Stimulated activated CD8-positive, alpha-beta memory T cell treated with anti-CD3 and anti-CD28 coated beads, Interleukin-15, amount 100 ng/mL, for 1 hour (primary cell): ENCODE results near the gene LARP4B.
"Not testable (repeated sequence)": the region's sequence is repeated elsewhere in the genome, so short reads cannot be mapped to it uniquely, and the experiment has no call there.

ENCODE experiments used
- DNase-seq: peaks from one replicate; pipeline ENCODE4 v3.0.0-alpha.2; 2020; ENCODE audit warnings: low read depth

The LARP4B gene

DNA sequence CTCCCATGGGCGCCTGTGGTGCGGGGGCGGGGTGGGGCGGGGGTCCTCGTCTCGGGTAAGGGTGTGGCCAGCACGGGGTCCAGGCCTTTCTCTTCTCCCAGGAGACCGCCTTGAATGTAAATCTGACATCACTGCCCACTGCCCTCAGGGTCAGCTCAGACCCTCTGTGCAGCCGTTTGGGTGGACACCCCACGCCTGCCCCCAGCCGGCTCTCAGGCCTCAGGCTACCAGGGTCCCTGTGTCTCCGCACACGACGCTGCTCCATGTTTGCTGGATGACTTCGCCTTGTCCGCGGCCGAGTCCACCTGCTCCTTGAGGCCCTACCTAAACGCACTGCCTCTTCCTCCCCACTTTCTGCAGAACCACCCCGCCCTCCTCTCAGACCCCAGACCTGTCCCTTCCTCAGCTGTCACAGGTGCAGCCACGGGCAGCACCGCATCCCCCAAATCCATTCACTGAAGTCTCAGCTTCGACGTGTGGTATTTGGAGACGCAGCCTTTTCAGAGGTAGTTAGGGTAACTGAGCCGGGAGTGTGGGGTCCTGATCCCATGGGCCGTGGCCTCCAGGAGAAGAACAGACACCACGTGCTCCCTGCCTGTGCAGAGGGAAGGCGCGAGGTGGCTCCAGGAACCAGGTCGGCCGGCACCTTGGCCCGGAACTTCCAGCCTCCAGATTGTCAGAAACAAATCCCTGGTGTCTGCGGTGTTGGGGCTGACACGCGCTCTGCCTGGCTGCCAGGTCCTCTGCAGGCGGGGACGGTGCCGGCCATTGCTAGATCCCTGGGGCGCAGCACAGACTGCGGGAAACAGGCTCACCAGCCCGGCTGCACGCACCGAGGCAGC, 144.7 kb downstream of the LARP4B start:
- DNase-seq = no peak

DNA sequence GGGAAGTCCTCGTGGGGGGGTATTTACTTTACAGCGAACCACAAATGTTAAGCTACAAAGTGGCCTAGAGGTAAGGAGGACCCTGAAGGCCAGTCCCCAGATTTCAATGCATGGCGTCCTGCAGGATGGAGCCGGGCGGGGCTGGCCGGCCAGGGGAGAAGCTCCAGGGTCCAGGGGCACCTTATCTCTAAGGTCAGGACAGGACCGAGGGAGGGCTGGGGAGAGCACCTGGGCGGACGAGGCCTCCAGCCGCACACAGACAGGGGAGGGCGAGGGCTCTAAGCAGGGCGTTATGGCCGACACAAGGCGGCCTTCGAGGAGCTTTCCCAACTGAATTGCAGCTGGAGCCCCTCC, 145.7 kb downstream of the LARP4B start:
- DNase-seq = no peak

DNA sequence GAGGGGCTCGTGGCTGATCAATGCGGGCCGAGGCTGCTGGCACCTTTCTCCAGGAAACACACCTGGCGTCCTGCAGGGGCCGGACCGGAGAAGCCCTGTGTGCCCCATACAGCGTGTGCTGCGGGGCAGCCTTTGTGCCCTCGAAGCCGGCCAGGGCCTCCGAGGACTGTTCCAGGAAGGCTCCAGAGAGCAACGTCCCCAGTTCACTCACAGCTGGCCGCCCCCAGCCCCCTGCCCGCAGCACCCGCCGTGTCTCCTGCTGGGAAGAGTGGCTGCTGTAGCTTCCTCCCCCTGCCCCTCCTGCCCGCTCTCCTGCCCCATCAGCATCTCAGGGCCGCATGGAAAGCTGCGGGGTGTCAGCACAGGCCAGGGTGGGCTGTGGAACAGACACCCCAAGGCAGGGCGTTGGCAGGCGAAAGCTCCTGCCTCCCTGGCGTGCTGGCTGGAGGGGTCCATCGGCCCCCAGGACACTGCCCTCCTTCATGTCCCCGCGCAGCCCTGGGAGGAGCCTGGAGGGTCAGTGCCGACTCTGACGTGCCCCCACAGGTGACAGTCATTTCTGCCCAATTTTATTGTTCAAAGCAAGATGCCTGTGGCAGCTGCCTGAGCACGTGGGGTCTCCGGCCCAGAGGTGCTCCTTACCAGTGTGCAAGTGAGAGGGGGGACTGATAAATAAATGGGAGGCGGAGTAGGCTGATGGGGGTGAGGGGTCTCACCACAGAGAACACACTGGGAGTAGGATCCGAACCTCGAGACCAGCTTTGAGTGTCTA, 146.2 kb downstream of the LARP4B start:
- DNase-seq = no peak

DNA sequence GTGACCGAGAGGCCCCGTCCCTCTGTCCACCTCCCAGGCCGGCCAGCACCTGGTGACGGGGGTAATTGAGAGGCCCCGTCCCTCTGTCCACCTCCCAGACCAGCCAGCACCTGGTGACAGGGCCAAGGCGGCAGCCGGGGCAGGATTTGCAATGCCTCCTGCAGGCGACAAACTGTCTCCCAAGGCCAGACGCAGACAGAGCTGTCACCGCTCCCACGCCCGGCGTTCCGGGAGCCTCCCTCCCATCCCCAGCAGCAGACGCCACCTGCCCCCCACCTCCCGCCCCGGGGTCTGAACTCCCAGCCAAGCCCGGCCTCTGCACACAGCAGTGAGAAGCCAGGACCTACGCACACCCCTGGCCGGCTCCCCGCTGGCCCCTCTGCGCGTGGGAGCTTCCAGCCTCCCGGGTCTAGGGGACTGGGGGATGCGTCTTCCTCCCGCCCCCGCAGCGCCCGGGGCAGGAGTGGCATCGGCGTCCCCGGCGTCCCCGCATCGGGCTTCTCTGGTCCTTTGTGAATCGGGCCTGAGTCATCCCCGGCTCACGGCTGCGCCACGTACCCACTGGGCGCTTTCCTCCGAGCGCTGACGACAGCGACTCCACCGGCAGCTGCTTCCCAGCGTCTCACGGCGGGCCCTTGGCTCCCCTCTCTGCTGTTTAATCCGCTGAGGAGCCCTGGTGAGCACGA, 147.0 kb downstream of the LARP4B start:
- no peak for DNase-seq

DNA sequence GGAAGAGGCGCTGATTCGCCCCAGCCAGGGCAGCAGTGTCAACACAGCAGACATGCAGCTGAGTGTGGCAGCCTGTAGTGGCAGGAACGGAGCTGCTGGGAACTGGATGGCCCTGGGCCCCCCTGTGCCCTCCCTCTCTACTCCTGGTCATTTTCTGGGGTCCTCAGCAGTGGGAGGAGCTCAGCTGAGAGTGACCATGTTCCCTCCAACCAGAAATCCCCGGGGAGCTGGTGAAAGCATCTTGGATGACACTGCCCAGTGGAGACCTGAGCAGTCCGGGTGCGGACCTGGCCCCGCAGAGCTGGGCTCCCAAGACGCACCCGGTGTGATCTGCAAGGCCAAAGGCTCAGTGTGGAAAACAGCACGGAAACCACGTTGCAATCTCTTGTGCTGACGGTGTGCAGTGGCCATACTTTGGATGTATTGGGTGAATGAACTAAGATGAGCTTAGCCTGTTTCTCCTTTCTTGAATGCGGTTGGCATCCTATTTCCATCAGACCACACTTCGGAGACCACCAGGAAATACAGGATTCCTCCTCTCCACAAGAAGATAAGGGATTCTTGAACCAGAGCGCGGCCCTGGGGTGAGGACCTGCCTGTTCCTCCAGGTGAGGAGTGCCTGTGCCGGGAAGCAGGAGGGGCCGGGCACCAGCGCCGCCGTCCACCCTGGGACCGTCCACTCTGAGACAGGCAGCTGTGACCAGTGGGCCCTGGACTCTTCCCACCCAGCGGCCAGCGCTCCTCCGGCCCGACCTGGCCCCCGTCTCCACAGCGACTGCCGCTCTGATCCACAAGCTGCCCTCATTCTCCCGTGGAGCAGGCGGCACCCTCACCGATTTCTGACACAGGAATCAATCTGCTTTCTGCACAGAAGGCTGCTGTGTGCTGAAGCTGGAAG, 148.5 kb downstream of the LARP4B start:
- no peak for DNase-seq

DNA sequence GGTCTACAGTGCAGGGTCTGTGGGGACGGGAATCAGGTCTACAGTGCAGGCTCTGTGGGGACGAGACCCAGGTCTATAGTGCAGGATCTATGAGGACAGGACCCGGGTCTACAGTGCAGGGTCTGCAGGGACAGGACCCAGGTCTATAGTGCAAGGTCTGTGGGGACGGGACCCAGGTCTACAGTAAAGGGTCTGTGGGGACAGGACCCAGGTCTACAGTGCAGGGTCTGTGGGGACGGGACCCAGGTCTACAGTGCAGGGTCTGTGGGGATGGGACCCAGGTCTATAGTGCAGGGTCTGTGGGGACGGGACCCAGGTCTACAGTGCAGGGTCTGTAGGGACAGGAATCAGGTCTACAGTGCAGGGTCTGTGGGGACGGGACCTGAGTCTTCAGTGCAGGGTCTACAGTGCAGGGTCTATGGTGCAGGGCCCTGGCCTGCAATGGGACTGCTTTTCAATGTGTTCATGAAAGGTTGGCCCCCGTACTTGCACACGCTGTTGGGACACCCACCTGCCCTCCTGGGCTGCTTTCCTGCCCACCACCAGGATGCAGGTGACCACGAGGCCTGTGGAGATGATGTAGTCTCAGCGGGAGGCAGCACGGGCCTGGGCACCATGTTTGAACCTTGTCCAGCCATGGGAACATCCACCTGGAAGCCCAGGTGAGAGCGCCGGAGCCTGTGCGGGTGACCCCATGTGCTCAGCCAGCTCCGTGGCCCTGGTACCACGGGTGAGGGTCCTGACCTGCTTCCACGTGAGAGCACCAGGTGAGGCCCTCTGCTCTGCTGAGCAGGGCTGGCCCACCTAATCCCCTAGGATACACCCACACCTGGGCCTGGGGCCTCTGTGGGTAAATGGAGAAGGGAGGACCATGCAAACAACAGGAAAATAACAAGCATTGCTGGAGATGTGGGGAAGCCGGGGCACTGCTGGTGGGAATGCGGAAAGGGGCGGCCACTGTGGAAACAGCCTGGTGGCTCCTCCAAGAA, 150.7 kb downstream of the LARP4B start:
- no peak for DNase-seq

DNA sequence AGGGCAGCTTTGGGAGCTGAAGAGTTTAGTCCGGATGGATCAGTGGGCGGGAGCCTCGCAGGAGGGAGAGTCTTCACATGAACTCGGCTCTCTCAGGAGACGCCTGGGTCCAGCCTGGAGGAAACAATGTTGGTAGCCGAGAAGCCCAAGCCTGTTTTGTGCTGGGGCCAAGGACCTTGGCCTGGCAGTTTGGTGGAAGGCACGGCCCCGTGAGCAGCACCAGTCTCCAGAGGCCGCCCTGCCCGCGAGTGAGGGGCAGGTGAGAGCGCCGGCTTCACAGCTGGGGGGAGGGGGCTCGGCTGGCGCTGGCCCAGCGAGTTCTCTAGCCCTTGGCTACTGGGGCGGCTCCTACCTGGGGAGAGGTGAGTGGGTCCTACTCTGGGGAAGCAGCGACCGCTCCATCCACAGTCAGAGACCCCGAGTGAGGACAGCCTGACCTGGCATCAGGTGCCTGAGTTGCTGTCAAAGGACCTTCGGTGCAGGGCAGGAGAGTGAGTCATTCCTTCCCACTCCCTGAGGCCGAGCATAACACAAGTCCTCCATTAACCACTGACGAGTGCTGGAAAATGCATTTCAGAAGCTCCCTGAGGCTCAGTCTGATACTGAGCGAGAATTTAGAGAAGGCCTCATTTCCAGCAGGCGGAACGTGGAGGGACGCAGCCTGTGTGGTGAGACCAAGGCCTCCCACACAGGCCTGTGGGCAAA, 152.7 kb downstream of the LARP4B start:
- DNase-seq = no peak

DNA sequence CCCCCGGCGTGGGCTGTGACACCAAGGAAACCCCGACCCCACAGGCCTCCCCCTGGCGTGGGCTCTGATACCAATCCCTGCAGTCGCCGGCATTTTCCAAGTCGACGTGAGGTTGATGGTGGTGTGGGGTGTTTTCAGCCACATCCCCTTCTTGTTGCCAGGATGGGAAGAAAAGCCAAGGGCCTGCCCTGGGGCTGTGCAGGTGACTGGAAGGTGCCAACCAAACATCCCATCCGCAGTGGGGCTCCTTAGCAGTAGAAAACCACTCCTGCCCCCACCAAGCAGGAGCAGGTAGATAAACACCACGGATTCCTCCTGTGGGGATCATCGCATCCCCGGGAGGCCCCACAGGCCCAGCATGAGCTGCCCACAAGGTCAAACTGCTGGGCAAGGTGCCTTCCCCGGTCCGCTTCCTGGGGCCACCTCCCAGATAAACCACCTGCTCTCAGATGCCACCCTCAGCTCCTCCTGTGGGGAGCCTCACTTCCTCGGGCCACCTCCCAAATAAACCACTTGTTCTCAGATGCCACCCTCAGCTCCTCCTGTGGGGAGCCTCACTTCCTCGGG, 153.5 kb downstream of the LARP4B start:
- no peak for DNase-seq

DNA sequence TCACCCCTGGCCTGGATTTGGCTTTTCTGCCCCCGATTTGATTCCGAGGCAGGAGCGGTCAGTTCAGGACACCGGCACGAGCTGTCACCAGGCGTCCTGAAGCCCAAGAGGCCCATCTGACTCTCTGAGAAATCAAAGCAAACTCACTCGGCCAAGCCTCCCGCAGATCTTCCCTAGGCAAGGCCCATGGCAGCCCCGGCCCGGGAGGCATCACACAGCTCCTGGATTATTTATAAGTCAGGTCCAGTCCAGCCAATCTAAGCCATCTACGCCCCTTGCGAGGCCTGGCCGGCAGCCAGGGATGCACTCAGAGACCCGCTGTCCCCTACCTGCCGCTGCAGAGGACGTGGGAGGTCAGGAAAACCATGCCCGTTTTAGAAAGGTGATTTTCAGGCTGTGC, 154.7 kb downstream of the LARP4B start:
- DNase-seq = no peak

DNA sequence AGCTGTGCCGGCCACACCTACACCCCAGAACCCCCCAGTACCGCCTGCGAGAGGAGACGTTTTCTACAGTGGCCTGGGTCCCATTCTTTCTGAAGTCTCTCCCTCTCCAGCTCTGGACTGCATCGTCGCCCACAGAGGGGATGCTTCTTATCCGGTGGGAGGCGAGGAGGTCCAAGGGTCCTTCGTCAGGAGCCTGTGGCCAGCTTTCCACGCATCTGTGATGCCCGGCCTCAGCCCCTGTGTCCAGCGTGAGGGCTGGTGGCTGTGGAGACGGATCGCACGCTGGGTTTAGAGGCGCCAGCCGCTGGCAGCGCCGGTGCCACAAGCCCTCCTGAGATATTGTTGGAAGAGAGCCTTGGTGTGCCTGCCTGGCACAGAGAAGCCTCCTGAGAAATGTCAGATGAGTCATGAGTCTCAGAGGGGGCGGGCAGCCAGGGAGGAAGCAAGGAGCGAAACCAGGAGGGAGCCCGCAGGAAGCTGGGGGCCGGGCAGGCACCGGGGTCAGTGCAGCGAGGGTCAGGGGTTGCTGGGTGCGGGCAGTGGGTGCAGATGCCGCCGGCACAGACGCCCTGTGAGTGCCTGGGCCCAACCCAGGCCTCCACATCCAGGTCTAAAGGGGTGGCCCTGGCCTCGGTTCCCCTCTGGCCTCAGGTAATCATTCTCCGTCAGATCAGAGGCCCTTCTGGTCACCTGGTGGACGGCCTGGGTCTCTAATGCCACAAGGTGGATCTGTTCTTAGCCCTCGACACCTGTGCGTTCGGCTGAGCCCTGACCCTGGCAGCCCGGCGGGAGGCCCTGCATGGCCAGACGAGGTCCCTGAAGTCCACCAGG, 156.0 kb downstream of the LARP4B start:
- DNase-seq = no peak

DNA sequence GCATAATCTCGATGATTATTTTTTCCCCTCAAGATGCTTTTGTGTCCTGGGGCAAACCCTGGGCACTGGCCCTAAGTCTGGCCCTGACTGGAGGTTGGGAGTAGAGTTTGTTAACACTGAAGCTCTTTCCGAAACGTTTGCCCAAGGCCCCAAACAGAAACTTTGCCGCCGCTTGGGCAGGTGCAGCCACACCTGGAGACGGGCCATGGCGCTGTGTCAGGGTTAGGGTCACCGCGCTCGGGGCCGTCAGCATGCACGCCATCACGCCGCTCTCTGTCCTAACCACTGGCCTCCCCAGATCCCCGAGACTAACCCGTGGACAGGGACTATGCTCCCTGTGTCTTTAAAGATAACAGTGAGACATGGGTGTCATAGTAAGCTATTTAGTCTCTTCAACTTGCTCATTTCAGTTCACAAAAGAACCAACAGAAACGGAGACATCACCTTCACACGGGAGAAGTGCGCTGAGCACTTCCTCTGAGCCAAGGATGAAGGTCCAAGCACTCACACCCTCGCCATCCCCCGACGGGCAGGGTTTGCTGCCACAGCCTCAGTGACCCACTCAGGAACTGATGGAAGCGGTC, 156.8 kb downstream of the LARP4B start:
- no peak for DNase-seq

DNA sequence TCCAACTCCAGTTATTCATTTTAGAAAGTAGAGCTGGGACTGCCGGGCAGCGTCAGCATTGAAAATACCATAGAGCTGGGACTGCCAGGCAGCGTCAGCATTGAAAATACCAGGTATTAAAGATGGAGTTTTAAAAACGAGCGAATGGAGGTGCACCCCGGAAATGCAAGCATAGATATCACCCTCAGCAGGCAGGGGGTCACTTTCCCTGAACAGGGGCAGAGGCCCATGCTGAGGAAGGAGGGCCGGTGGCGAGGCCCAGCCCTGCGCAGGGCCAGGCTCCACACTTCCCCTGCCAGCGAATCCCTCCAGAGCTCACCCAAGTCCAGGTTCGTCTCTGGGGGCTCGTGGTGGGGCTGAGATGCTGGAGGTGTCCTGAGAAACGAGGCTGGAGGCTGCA, 157.3 kb downstream of the LARP4B start:
- DNase-seq = no peak

DNA sequence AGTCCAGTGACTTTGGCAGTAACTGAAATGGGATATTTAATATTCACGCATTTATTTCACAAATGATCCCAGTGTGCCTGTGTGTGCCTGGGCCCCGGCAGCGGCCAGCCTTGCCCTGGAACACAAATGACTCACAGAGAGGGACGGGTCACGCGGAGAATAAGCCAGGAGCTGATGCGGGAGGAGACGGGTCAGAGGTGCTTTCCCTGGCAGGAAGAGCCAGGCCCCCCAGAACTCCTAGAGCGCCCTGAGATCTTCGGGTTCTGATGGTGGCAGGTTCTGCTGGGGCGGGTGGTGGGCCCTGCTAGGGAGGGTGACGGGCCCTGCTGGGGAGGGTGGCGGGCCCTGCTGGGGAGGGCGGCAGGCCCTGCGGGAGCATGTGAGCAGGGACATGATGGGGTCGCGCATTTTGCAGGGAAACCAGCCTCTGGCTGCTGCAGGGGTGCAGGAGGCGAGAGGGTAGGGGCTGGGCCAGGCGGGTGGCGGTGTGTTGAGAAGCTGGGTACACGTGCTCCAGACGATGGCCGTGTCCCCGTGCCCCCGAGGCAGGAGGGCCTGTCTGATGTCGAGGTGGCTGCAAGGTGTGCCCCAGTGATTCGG, 157.8 kb downstream of the LARP4B start:
- DNase-seq = no peak

DNA sequence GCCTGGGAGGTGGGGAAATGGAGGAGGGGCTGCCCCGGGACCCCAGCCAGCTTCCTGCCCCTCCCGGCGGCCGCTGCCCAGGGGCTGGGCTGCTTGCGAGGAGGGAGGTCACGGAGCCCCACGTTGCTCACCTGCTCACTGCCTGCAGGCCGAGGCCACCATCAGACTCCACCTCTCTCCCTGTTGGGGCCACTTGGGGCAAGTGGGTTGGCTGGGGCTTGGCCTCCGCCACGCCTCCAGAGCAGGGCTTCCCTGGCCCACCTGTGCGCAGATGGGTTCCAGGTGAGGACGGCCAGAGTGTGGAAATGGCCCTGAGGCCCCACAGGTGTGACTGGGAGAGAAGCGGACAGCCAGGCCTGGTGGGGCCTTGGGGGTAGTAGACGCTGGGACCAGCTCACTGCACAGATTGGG, 159.3 kb downstream of the LARP4B start:
- DNase-seq = no peak

DNA sequence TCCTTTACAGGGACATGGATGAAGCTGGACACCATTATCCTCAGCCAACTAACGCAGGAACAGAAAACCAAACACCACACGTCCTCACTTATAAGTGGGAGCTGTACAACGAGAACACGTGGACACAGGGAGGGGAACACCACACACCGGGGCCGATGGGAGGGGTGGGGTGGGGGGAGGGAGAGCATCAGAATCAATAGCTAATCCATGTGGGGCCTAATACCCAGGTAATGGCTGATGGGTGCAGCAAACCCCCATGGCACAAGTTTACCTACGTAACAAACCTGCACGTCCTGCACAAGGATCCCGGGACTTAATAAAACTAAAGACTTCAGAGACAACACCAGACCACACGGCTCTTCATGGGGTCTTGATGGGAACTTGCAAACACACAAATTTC, 159.9 kb downstream of the LARP4B start:
- no peak for DNase-seq

DNA sequence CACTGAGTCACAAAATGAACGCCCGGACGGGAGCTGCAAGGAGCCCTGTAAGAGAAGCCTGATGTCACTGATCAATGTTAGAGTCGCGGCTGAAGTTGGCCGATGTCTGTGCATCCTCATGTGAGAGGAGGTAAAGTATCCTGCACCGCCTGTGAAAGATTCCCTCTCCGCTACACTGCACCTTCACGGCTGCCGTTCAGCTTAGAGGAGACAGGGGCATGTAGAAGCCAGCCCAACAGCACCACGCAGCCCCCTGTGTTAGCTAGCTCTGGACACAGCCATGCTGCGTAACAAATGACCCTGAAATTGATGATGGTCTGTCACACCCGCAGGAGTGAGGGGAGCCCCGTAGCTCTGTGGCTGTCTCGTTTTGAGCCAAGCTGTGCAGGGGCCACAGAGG, 160.5 kb downstream of the LARP4B start:
- no peak for DNase-seq

DNA sequence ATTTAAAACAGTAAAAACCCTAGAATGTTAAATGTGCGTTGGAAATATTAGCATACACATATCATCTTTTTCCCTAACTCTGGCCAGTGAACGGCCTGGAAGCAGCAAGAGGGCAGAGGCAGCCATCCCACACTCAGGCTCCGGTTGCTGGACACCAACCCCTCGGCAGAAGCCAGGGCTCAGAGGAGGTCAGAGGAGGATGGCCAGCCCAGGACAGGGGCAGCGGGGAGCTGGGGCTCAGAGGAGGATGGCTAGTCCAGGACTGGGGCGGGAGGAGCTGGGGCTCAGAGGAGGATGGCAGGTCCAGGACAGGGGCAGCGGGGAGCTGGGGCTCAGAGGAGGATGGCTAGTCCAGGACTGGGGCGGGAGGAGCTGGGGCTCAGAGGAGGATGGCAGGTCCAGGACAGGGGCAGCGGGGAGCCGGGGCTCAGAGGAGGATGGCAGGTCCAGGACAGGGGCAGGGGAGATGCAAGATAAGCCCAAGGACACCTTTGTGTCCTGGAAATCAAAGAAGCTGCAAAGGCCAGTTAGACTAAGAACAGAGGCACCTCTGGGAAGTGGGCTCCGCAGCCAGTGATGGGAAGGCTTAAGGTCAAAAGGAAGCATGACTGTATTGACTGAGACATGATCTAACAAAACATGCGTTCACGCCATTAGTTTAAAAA, 161.3 kb downstream of the LARP4B start:
- not testable (repeated sequence) for DNase-seq
